Measurements from ENCODE around the gene CRAMP1. TPM values are rescaled to one million over a fixed set of nuclear protein-coding genes. Genes with fewer than 3 reads are reported as not detected.

The CRAMP1 gene
- total and polyA plus RNA-seq, 2 donors (not counting 3 experiments of a cell fraction or from before 2014, with no cell fraction given), result 21.5 to 30.8 TPM

- H4K20me1 ChIP-seq (replicated peaks; ENCODE audit: control insufficient read depth, extremely low read depth, insufficient read depth, low read length), result no peaks in the 10 kb centered on the region
- H3K4me3 ChIP-seq (replicated peaks in 1 of 3; ENCODE audit: insufficient read depth in 1 of 3, low read depth in 1 of 3, low read length in 3 of 3), result no peak overlapping the region
- H3K9me3 ChIP-seq (replicated peaks; ENCODE audit: control insufficient read depth, insufficient read depth, low read length), result no peaks in the 10 kb centered on the region
- H2AFZ ChIP-seq (ENCODE audit: low read depth, low read length), result no peak overlapping the region
- H3K79me2 ChIP-seq (ENCODE audit: control insufficient read depth, insufficient read depth, low read length), result peaks cover 10% of the 10 kb centered on the region
- POLR2A ChIA-PET, result no interaction called here
- dilution Hi-C loops (cut with MboI; ENCODE audit: extremely low pct_ligation_motif_present, low sequenced_read_pairs), result no loop called here
- FAIRE-seq (no peak), DNase-seq (ENCODE audit: low read depth, low spot score) (no peak)
- no TSS peak for BruUV-seq (replicated peaks)
- peaks cover 12% of the 10 kb centered on the region for H3K4me1 ChIP-seq (ENCODE audit: control insufficient read depth, extremely low read depth, insufficient read depth, low read length)
- no peak overlapping the region for H3K4me2 ChIP-seq (ENCODE audit: insufficient read depth, low read length)
- H3K9me1 ChIP-seq (replicated peaks; ENCODE audit: control insufficient read depth, extremely low read depth, insufficient read depth, low read length), result no peaks in the 10 kb centered on the region
- intact Hi-C loops (cut with micrococcal nuclease), result no loop called here
- TF ChIP-seq CTCF (IDR thresholded peaks at IDR 0.05; ENCODE audit: extremely low read depth in 1 of 2, insufficient read depth in 1 of 2, low read depth in 1 of 2, low read length in 2 of 2) (no peak), MYC (IDR thresholded peaks at IDR 0.05; ENCODE audit: low read depth, low read length) (no peak), GATA2 (IDR thresholded peaks at IDR 0.05; ENCODE audit: insufficient read depth, insufficient read length, low read depth, low read length) (no peak), POLR2A (IDR thresholded peaks at IDR 0.05; ENCODE audit: low read depth, low read length) (no peak), EZH2 (IDR thresholded peaks at IDR 0.05; ENCODE audit: borderline replicate concordance, low read depth, low read length, severe bottlenecking) (no peak), JUN (IDR thresholded peaks at IDR 0.05; ENCODE audit: borderline replicate concordance, insufficient read depth, insufficient read length, low read depth) (no peak), FOS (IDR thresholded peaks at IDR 0.05; ENCODE audit: borderline replicate concordance, insufficient read depth, low read length) (no peak), MAX (IDR thresholded peaks at IDR 0.05; ENCODE audit: insufficient read depth, insufficient read length) (no peak), POLR2AphosphoS5 (IDR thresholded peaks at IDR 0.05; ENCODE audit: insufficient read depth, low read depth, low read length) (no peak)
- CTCF ChIA-PET, result interaction anchor here (1.6 to 5.9 kb wide), 2 partner anchors 8 to 32 kb away, joined by 6 to 52 read pairs; partner anchors contain the start of gene MAPK8IP3
- H3K27me3 ChIP-seq (ENCODE audit: control insufficient read depth in 2 of 2, insufficient read depth in 2 of 2, low read length in 2 of 2), result no peaks in the 10 kb centered on the region
- no peak overlapping the region for H3K9ac ChIP-seq (replicated peaks; ENCODE audit: extremely low read depth, insufficient read depth, low read length)
- H3K27ac ChIP-seq (ENCODE audit: insufficient read depth, low read depth, low read length), result no peak overlapping the region
- H3K36me3 ChIP-seq (ENCODE audit: control insufficient read depth in 2 of 2, extremely low read depth in 1 of 2, insufficient read depth in 2 of 2, low read length in 2 of 2), result peaks cover 9 to 51% of the 10 kb centered on the region in 2 experiments
Measured at GRCh38 chr16:1674306-1674705, 62.1 kb downstream of the CRAMP1 start.
